Dedifferentiated amniotic fluid mesenchymal stem cell (primary cell): Measurements from ENCODE around the gene HEPH.
"Not testable (repeated sequence)": the region's sequence is repeated elsewhere in the genome, so short reads cannot be mapped to it uniquely, and the experiment has no call there.

Experiments used
- DNase-seq: peaks from one replicate; pipeline ENCODE4 v3.0.0-alpha.2; 2016; ENCODE audit errors: extremely low spot score

Gene HEPH

DNA sequence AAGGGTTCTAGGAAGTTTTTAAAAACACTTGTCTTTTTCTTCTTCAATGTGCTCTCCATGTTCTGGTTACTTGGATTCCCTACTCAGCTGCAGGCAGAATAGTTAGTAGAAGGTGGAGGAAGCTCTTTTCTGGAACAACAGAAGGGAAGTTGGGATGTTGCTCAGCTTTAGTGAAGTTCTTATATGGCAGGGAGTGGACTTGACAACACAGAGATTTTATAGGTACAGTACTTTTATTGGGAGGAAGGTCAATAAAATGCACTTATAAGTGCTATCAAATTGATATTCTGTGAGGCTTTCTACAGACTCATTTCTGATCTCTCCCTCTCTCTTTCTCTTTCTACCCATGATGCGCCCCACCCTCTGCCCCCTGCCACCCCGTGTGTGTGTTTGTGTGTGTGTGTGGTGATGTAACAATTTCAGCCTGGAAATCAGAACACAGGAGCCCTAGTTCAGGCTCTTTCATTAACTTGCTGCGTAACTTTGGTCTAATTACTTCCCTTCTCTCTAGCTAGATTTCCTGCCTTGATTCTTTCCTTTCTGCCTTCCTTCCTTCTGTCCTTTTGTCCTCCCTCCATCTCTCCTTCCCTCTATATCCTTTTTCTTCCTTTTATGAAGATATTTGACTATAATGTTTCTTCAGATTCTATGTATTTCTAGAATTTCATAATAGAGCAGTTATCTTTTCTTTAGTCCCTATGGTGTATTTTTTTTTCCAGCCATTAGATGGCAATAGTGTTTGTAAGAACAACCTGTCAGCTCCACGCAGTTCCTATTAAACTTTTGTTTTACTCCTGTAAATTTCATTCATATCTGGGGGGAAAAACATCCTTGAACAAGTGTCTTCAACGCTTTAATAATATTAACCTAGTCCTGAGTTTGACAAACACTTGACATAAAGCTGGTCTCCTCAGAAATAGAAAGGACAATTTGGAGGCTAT lies 37.1 kb downstream of the HEPH start:
- peak; percentile 21 for DNase-seq

DNA sequence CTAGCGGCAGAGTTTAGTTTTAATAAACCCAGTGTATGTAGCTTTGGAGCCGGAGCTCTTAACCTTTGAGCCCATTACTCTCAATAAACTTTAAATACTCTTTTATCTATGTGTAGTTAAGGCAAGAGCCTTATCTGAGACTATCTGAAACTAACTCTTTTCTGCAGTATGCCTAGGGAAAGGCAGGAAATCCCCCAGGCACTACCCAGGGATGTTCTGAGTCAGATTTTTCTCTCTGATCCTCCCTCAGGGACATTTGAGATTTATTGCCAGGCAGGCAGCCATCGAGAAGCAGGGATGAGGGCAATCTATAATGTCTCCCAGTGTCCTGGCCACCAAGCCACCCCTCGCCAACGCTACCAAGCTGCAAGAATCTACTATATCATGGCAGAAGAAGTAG lies 39.1 kb downstream of the HEPH start:
- DNase-seq = no peak

DNA sequence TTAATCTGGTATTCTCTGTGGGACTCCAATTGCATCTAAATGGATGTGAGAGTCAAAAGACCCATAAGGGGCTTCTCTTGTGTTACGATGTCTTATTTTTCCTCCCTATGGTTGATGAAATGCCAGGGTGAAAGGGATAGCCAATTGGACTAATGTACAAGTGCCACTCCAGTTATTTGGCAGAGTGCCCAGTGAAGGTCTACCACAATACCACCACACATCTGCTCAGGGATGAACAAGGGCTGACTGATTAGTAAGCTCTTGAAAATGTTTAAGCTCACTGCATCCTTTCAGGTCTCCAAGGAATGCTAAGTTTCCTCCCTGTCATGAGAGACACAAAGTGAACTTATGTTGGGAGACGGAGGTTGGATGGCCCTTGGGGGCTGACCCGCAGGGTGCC lies 57.8 kb downstream of the HEPH start:
- DNase-seq = no peak

DNA sequence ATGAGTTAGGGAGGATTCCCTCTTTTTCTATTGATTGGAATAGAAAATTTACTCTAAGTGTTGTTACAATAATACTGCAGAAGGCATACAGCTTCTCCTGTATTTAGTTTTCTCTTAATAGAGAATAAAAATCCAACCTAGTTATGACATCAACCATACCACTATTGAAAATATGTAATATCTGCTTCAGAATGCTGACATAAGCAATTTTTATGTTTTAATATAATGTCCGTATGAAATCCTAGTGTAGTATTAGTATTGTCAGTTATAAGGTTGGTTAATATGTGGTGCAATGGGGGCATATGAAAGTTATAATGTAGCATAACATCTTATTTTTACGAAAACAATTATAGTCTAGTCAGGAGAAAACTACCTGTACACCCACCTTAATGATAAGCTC lies 68.2 kb downstream of the HEPH start:
- no peak for DNase-seq

DNA sequence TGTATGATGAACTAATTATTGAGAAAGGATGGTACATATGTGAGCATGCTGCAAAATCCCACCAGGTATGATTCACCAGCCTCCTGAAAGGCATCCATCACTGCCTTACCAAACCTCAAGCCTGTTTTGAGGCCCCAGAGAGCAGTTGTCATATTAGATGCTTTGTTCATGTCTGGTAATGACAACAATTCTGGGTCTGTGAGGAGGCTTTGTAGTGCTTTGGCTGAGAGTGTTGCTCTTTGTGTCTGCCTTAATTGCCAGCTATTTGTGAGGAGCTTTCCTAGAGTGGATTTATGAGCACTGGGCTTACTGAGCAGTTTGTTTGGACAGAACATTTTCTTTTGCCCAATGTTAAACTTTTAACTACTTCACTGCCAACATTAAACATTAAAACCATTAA lies 69.2 kb downstream of the HEPH start:
- no peak for DNase-seq

DNA sequence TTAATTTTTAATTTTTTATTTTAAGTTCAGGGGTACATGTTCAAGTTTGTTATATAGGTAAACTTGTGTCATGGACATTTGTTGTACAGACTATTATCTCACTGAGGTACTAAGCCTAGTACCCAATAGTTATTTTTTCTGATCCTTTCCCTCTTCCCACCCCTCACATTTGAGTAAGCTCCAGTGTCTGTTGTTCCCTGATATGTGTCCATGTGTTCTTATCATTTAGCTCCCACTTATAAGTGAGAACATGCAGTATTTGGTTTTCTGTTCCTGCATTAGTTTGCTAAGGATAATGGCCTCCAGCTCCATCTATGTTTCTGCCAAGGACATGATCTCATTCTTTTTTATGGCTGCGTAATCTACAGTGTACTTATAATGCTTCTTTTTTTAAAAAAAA lies 69.9 kb downstream of the HEPH start:
- not testable (repeated sequence) for DNase-seq

DNA sequence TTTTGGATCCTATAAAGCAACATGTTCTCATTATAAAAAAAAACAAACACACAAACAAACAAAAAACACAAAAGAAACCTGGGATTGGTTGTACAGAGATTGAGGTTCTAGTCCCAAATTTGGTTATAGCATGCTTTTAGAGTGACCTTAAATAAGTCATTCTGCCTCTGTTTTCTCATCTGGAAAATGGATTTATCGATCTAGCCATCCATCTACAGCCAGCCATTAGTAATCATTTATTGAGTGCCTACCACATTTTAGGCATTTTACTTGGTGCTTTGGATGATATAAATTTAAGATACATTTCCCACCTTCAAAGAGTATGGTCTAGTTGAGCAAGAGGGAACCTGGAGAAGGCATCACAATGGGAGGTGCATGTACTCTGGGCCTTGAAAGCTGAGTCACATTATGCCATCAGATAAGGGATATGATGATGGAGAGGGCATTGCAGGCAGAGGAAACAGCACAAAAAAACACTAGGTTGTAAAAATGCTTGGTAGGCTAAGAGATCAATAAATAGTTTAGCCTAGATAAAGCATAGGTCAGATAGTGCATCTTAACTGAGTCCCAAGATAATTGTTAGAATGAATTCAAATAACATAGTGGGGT lies 91.4 kb downstream of the HEPH start:
- no peak for DNase-seq

DNA sequence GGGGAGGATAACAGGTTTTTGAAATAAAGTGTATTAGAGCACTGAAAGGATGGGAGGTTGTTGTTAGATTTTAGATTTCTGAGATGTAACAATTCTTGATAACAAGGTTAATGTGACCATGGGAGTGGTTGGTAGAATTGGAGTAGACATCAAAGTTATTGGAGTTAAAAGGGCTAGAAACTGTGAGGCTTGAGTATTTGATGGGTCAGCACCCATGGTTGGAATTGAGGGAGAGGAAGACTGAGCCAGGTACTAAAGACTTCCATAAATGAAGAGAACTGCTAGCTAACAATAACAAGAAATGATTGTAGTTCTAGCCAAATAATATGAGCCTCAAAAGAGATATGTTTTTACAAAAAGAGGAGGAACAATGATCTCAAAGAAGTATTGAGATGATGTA lies 98.8 kb downstream of the HEPH start:
- DNase-seq = no peak
